Suprapubic skin (tissue), 3 donors: ENCODE data around the gene GALNT8.

Experiments
- POLR2AphosphoS5 ChIP-seq, 3 donors: sonication (generic); formaldehyde crosslinking; IDR thresholded peaks; one replicate each; pipeline ENCODE4 v1.6.1; 2017; ENCODE audit warnings: antibody characterized with exemption in 3 of 3
- TF ChIP-seq, protein P1 (sequence below), 2 donors: fragments of 200-600 bp in 1 of 2; fragments of 450-650 bp in 1 of 2; sonication (generic) in 1 of 2; IDR thresholded peaks; one replicate each; pipeline ENCODE4 v1.5.1; 2016 to 2019; ENCODE audit warnings: antibody characterized with exemption in 2 of 2, mild to moderate bottlenecking in 1 of 2, moderate library complexity in 1 of 2

DNA sequence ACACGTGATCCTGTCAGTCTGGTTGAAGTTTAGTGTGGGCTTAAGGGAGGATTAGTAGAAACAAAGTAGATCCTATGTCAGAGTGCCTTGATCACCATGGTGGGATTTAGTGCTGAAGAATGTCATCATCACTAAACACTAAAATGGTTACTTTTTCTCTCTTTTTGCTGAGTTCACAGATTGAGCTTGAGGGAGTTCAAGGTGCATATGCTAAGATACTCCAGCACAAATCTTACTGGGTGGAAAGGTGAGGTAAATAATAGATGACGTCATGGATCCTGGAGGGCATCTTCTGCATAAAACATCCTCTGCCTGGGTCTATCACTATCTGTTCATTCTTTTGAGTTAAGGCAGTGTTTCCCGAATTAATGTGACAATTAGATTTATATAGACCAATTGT, 4.9 kb downstream of the GALNT8 start:
- no peak for TF ChIP-seq POLR2AphosphoS5 (IDR thresholded peaks at IDR 0.05)
- TF ChIP-seq, protein P1, sequence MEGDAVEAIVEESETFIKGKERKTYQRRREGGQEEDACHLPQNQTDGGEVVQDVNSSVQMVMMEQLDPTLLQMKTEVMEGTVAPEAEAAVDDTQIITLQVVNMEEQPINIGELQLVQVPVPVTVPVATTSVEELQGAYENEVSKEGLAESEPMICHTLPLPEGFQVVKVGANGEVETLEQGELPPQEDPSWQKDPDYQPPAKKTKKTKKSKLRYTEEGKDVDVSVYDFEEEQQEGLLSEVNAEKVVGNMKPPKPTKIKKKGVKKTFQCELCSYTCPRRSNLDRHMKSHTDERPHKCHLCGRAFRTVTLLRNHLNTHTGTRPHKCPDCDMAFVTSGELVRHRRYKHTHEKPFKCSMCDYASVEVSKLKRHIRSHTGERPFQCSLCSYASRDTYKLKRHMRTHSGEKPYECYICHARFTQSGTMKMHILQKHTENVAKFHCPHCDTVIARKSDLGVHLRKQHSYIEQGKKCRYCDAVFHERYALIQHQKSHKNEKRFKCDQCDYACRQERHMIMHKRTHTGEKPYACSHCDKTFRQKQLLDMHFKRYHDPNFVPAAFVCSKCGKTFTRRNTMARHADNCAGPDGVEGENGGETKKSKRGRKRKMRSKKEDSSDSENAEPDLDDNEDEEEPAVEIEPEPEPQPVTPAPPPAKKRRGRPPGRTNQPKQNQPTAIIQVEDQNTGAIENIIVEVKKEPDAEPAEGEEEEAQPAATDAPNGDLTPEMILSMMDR (IDR thresholded peaks at IDR 0.05): no peak
